ENCODE measurements around the gene NCK2. TPM values are rescaled to one million over a fixed set of nuclear protein-coding genes. Genes with fewer than 3 reads are reported as not detected.

The NCK2 gene
- total RNA-seq, 1 experiment from 2014 or later = 26.7 TPM

- CTCF ChIA-PET = no interaction called here
- no peak for TF ChIP-seq CBX3 (IDR thresholded peaks at IDR 0.05; ENCODE audit: low read depth)
- Histone ChIP-seq H3K27me3 (ENCODE audit: insufficient read depth, low read length) (no peaks in the 10 kb centered on the region), H3K4me3 (replicated peaks in 1 of 2; ENCODE audit: low read depth in 1 of 2, low read length in 2 of 2) (no peak overlapping the region), H3K27ac (ENCODE audit: low read depth, low read length) (no peak overlapping the region), H3K9ac (ENCODE audit: low read length) (no peak overlapping the region), H2AFZ (ENCODE audit: low read depth, low read length, poor library complexity, severe bottlenecking) (no peak overlapping the region), H3K9me2 (ENCODE audit: insufficient read depth) (no peaks in the 10 kb centered on the region), H3K79me2 (ENCODE audit: insufficient read depth, low read length) (peaks cover 56% of the 10 kb centered on the region), H3K4me2 (ENCODE audit: low read length) (no peak overlapping the region), H3K4me1 (ENCODE audit: control insufficient read depth in 1 of 2, insufficient read depth in 2 of 2, low read length in 2 of 2) (no peaks in the 10 kb centered on the region), H4K20me1 (ENCODE audit: insufficient read depth) (peaks cover 5% of the 10 kb centered on the region; the same call in 1 of the 2 replicates), H3K36me3 (ENCODE audit: control insufficient read depth in 1 of 2, insufficient read depth in 2 of 2, low read length in 2 of 2) (no peaks in the 10 kb centered on the region), H3K9me3 (ENCODE audit: control insufficient read depth in 1 of 2, insufficient read depth in 1 of 2, low read depth in 1 of 2, low read length in 2 of 2) (no peaks in the 10 kb centered on the region)
- POLR2A ChIA-PET = no interaction called here
- no peak for ATAC-seq
- DNase-seq (ENCODE audit: low read depth, low spot score) = no peak
- BruUV-seq (replicated peaks) = no TSS peak
- RAD21 ChIA-PET (ENCODE audit: low non-redundant PET in 1 of 2, low total read pairs in 2 of 2, uncharacterized antibody in 2 of 2, unreplicated experiment in 2 of 2) = no interaction called here
- intact Hi-C loops (cut with micrococcal nuclease) = no loop called here
These were observed 17.3 kb downstream of the NCK2 start for GRCh38 chr2:105761931-105762515.

- CTCF ChIA-PET = no interaction called here
- intact Hi-C loops (cut with micrococcal nuclease) = no loop called here
These were observed 18.4 kb downstream of the NCK2 start for GRCh38 chr2:105763076-105763475.

More at GRCh38 chr2:105763076-105763475, 18.4 kb downstream of the NCK2 start:
- H3K4me1 ChIP-seq (ENCODE audit: control insufficient read depth in 1 of 2, insufficient read depth in 2 of 2, low read length in 2 of 2) = no peaks in the 10 kb centered on the region
- no peak overlapping the region for H2AFZ ChIP-seq (ENCODE audit: low read depth, low read length, poor library complexity, severe bottlenecking)
- H3K9me2 ChIP-seq (ENCODE audit: insufficient read depth) = no peaks in the 10 kb centered on the region
- peaks cover 47% of the 10 kb centered on the region for H3K79me2 ChIP-seq (ENCODE audit: insufficient read depth, low read length)
- peaks cover 5% of the 10 kb centered on the region; the same call in 1 of the 2 replicates for H4K20me1 ChIP-seq (ENCODE audit: insufficient read depth)
- no peaks in the 10 kb centered on the region for H3K9me3 ChIP-seq (ENCODE audit: control insufficient read depth in 1 of 2, insufficient read depth in 1 of 2, low read depth in 1 of 2, low read length in 2 of 2)
- no peak overlapping the region for H3K27ac ChIP-seq (ENCODE audit: low read depth, low read length)
- no peaks in the 10 kb centered on the region for H3K36me3 ChIP-seq (ENCODE audit: control insufficient read depth in 1 of 2, insufficient read depth in 2 of 2, low read length in 2 of 2)
- POLR2A ChIA-PET = no interaction called here
- H3K9ac ChIP-seq (ENCODE audit: low read length) = no peak overlapping the region
- no peak overlapping the region for H3K4me2 ChIP-seq (ENCODE audit: low read length)
- RAD21 ChIA-PET (ENCODE audit: low non-redundant PET in 1 of 2, low total read pairs in 2 of 2, uncharacterized antibody in 2 of 2, unreplicated experiment in 2 of 2) = no interaction called here
- H3K4me3 ChIP-seq (replicated peaks in 1 of 2; ENCODE audit: low read depth in 1 of 2, low read length in 2 of 2) = no peak overlapping the region
- DNase-seq (ENCODE audit: low read depth, low spot score) (no peak), ATAC-seq (no peak)
- TF ChIP-seq, protein P1, sequence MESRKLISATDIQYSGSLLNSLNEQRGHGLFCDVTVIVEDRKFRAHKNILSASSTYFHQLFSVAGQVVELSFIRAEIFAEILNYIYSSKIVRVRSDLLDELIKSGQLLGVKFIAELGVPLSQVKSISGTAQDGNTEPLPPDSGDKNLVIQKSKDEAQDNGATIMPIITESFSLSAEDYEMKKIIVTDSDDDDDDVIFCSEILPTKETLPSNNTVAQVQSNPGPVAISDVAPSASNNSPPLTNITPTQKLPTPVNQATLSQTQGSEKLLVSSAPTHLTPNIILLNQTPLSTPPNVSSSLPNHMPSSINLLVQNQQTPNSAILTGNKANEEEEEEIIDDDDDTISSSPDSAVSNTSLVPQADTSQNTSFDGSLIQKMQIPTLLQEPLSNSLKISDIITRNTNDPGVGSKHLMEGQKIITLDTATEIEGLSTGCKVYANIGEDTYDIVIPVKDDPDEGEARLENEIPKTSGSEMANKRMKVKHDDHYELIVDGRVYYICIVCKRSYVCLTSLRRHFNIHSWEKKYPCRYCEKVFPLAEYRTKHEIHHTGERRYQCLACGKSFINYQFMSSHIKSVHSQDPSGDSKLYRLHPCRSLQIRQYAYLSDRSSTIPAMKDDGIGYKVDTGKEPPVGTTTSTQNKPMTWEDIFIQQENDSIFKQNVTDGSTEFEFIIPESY (IDR thresholded peaks at IDR 0.05; ENCODE audit: extremely low read depth, insufficient replicate concordance, low read length) = no peak
- TF ChIP-seq CBX3 (IDR thresholded peaks at IDR 0.05; ENCODE audit: low read depth) (no peak), RAD21 (IDR thresholded peaks at IDR 0.05; ENCODE audit: low read depth) (no peak), EZH2 (IDR thresholded peaks at IDR 0.05) (no peak), SIN3A (IDR thresholded peaks at IDR 0.05; ENCODE audit: low read depth) (no peak), ZNF274 (IDR thresholded peaks at IDR 0.05; ENCODE audit: low read depth, low read length) (no peak)
- TF ChIP-seq, protein P2, sequence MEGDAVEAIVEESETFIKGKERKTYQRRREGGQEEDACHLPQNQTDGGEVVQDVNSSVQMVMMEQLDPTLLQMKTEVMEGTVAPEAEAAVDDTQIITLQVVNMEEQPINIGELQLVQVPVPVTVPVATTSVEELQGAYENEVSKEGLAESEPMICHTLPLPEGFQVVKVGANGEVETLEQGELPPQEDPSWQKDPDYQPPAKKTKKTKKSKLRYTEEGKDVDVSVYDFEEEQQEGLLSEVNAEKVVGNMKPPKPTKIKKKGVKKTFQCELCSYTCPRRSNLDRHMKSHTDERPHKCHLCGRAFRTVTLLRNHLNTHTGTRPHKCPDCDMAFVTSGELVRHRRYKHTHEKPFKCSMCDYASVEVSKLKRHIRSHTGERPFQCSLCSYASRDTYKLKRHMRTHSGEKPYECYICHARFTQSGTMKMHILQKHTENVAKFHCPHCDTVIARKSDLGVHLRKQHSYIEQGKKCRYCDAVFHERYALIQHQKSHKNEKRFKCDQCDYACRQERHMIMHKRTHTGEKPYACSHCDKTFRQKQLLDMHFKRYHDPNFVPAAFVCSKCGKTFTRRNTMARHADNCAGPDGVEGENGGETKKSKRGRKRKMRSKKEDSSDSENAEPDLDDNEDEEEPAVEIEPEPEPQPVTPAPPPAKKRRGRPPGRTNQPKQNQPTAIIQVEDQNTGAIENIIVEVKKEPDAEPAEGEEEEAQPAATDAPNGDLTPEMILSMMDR (IDR thresholded peaks at IDR 0.05 in 2 of 3, conservative IDR thresholded peaks at IDR 0.05 in 1 of 3; ENCODE audit: borderline replicate concordance in 1 of 3, insufficient read depth in 1 of 3, low read depth in 2 of 3, low read length in 2 of 3) = no peak
- no peaks in the 10 kb centered on the region for H3K27me3 ChIP-seq (ENCODE audit: insufficient read depth, low read length)
- BruUV-seq (replicated peaks) = no TSS peak
